Astrocyte of the spinal cord (primary cell): ENCODE results near the gene SLC22A23.

Experiments
- DNase-seq: peaks from one replicate; pipeline ENCODE4 v3.0.0; 2011; ENCODE audit warnings: low read depth, low spot score
- H3K4me3 ChIP-seq: 2 replicates; pipeline ENCODE4 v1.5.1; 2011; ENCODE audit warnings: low read depth, mild to moderate bottlenecking, low read length, moderate library complexity
- CTCF ChIP-seq: IDR thresholded peaks from 2 replicates; pipeline ENCODE4 v1.5.1; 2012; ENCODE audit warnings: low read depth, mild to moderate bottlenecking, low read length, inconsistent platforms
- in situ Hi-C: cut with HindIII; loops from 2 replicates; pipeline ENCODE4 v1.10.0; 2017; ENCODE audit warnings: low sequenced_read_pairs

Gene SLC22A23

DNA sequence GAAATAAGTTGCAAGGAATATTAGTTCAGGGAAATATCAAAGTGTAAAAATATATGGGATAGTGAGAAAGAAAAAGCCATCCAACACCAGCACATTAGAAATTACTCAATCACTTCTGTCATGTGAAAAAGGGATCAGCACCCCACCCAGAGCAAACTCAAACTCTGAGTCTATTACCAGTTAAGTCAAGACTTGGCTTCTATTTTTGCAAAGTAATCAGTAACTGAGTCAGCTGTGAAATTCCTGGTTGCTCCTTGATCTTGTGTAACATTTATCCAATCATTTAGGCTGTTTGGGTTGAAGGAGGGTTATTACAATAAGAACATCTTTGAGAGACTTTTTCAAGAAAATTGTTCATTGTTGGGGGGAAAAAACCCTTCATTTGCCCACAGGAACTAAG is 51.2 kb downstream of the SLC22A23 start:
- in situ Hi-C loops: no loop called here
- H3K4me3 ChIP-seq: no peak overlapping the region
- TF ChIP-seq CTCF: no peak
- DNase-seq: peak; percentile 43

DNA sequence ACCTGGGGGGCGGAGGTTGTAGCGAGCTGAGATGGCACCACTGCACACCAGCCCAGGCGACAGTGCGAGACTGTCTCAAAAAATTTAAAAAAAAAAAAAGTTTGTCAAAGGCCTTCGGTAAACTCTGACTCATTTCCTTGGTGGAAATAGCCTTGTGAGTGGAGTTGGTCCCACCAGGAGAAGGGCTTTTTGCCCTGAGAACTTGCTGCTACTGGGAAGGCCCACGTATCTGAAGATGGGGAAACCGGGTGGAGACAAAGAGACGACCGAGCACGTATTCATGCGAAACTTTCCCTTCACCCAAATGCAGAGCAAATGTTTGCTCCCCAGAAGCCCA is 51.7 kb downstream of the SLC22A23 start:
- DNase-seq: peak; percentile 29
- TF ChIP-seq CTCF: no peak
- in situ Hi-C loops: no loop called here
- no peak overlapping the region for H3K4me3 ChIP-seq

GRCh38 chr6:3403238-3404173 is 53.3 kb downstream of the SLC22A23 start:
- in situ Hi-C loops: no loop called here
- TF ChIP-seq CTCF: no peak
- H3K4me3 ChIP-seq: no peak overlapping the region
- DNase-seq: no peak

DNA sequence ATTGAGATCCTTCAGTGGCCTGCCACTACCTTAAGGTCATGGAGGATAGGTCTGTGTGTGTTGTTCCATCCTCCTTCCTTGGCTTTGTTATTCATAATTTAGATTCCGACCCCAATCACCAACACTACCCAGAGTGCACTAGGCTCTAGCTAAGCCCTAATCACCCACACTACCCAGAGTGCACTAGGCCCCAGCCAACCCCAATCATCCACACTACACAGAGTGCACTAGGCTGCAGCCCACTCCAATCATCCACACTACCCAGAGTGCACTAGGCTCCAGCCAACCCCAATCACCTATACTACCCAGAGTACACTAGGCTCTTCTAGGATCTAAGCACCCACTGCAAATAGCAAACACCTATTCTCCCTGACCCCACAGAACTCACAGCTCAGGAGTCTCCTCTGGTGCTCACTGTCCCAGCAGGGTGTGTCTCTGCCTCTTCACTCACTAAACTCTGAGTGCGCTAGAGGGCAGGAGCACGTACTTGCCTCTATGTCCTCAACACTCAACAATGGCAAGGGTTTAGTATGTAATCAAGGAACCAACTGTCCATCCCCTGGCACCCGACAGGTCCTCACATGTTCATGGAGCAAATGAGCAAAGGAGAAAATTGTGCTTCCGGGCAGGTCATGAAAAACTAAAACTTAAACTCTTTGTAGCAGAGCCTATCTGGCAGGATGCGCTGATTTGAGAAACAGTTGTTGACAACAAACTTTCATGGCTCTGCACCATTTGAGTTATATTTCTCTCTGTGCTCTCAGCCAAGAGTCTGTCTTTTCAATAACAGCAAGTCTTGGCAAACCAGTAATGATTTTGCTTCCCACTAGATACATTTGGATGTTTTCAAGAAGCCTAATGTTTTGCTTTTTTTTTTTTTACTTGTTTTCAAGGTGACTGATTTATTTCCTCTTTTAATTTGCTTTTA is 54.3 kb downstream of the SLC22A23 start:
- no peak overlapping the region for H3K4me3 ChIP-seq
- no peak for DNase-seq
- in situ Hi-C loops: no loop called here
- TF ChIP-seq CTCF: no peak

DNA sequence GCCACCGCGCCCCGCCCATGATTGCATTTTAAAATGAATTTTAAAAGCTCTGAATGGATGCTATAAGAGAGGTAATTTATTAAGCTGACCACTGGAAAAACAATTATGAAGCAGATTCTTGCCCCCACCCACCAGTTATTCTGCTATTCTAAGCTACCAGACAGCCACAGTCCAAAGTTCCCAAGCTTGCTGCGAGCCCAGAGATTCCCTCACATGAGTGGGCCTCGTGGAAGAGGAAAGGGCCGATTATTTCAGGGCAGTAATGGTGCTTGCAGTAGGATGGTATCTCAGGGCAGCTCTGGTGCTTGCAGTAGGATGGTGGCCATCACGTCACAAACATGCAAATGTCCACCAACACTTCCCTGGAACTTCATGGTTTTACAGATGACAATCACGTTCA is 56.7 kb downstream of the SLC22A23 start:
- in situ Hi-C loops: no loop called here
- no peak for TF ChIP-seq CTCF
- no peak overlapping the region for H3K4me3 ChIP-seq
- DNase-seq: no peak

GRCh38 chr6:3398755-3399696 is 57.8 kb downstream of the SLC22A23 start:
- no peak for TF ChIP-seq CTCF
- no peak for DNase-seq
- in situ Hi-C loops: no loop called here
- no peak overlapping the region for H3K4me3 ChIP-seq
